ENCODE data around the gene ARMC5.
A peak's percentile ranks its signal among the peaks of the same experiment; 100 is the strongest.
"Not testable (repeated sequence)": the region's sequence is repeated elsewhere in the genome, so short reads cannot be mapped to it uniquely, and the experiment has no call there.

Gene ARMC5

GRCh38 chr16:31501966-31502348, 42.7 kb downstream of the ARMC5 start:
- Mint-ChIP-seq H3K36me3 (peaks cover 28 to 33% of the 10 kb centered on the region in 2 donors), H3K9me3 (no peaks in the 10 kb centered on the region), H3K4me3 (no peak overlapping the region)

GRCh38 chr16:31502981-31503380, 43.7 kb downstream of the ARMC5 start:
- H3K27ac Mint-ChIP-seq: no peak overlapping the region
- DNase-seq: no peak
- peaks cover 21 to 23% of the 10 kb centered on the region in 2 donors for H3K36me3 Mint-ChIP-seq
- ATAC-seq (replicated peaks): no peak
- no peak overlapping the region for H3K4me3 Mint-ChIP-seq
- peaks cover 23 to 33% of the 10 kb centered on the region in 2 donors for H3K4me1 Mint-ChIP-seq
- H3K27me3 Mint-ChIP-seq: no peaks in the 10 kb centered on the region
- no peaks in the 10 kb centered on the region for H3K9me3 Mint-ChIP-seq

More at GRCh38 chr16:31501966-31502348, 42.7 kb downstream of the ARMC5 start:
- DNase-seq (no peak), ATAC-seq (replicated peaks) (no peak)
- no peaks in the 10 kb centered on the region for H3K27me3 Mint-ChIP-seq
- H3K4me1 Mint-ChIP-seq: peaks cover 19 to 33% of the 10 kb centered on the region in 2 donors
- H3K27ac Mint-ChIP-seq: no peak overlapping the region

- Mint-ChIP-seq H3K4me1 (peaks cover 23 to 35% of the 10 kb centered on the region in 2 donors), H3K36me3 (peaks cover 18 to 20% of the 10 kb centered on the region in 2 donors)
- not testable (repeated sequence) for H3K27ac Mint-ChIP-seq; H3K27me3 Mint-ChIP-seq; H3K4me3 Mint-ChIP-seq; ATAC-seq (replicated peaks); DNase-seq; H3K9me3 Mint-ChIP-seq
These were observed 44.3 kb downstream of the ARMC5 start for GRCh38 chr16:31503555-31503954.

GRCh38 chr16:31504159-31504558, 44.9 kb downstream of the ARMC5 start:
- no peak for DNase-seq
- no peaks in the 10 kb centered on the region for H3K27me3 Mint-ChIP-seq
- H3K4me1 Mint-ChIP-seq: peaks cover 26 to 41% of the 10 kb centered on the region in 2 donors
- H3K9me3 Mint-ChIP-seq: no peaks in the 10 kb centered on the region
- H3K27ac Mint-ChIP-seq: no peak overlapping the region
- ATAC-seq (replicated peaks): no peak
- no peak overlapping the region for H3K4me3 Mint-ChIP-seq
- H3K36me3 Mint-ChIP-seq: peaks cover 13% of the 10 kb centered on the region in 2 donors

- DNase-seq: peak; percentile 21
- ATAC-seq (replicated peaks): peak; percentile 83 to 85
- H3K27me3 Mint-ChIP-seq: no peaks in the 10 kb centered on the region
- peaks cover 30 to 53% of the 10 kb centered on the region in 2 donors for H3K4me1 Mint-ChIP-seq
- peaks cover 0 to under 1% of the 10 kb centered on the region in 2 donors for H3K9me3 Mint-ChIP-seq
- peak overlapping the region; percentile 82 for H3K27ac Mint-ChIP-seq
- peaks cover 8 to 9% of the 10 kb centered on the region in 2 donors for H3K36me3 Mint-ChIP-seq
- peak overlapping the region; percentile 49 to 68 for H3K4me3 Mint-ChIP-seq
These were observed 46.2 kb downstream of the ARMC5 start for GRCh38 chr16:31505483-31505882.

- peak overlapping the region; percentile 90 for H3K27ac Mint-ChIP-seq
- peak overlapping the region; percentile 94 to 96 for H3K4me3 Mint-ChIP-seq
- no peaks in the 10 kb centered on the region for H3K27me3 Mint-ChIP-seq
- DNase-seq (no peak), ATAC-seq (replicated peaks) (peak in 1 of 2 donors; percentile 1)
- H3K36me3 Mint-ChIP-seq: peaks cover 7 to 8% of the 10 kb centered on the region in 2 donors
- peaks cover 29 to 56% of the 10 kb centered on the region in 2 donors for H3K4me1 Mint-ChIP-seq
- peaks cover 0 to 1% of the 10 kb centered on the region in 2 donors for H3K9me3 Mint-ChIP-seq
These were observed 48.3 kb downstream of the ARMC5 start for GRCh38 chr16:31507617-31507928.

- ATAC-seq (replicated peaks): peak; percentile 77 to 85
These were observed 48.8 kb downstream of the ARMC5 start, which contains the start of gene RUSF1 for GRCh38 chr16:31507929-31508705. Gene RUSF1 (minus strand): TSS chr16:31508391. CDS start chr16:31508373, 18 bp downstream.

GRCh38 chr16:31508706-31509195, 49.5 kb downstream of the ARMC5 start:
- no peak for ATAC-seq (replicated peaks)
- no peak for DNase-seq
- peaks cover 0 to 1% of the 10 kb centered on the region in 2 donors for H3K9me3 Mint-ChIP-seq
- H3K36me3 Mint-ChIP-seq: peaks cover 7 to 8% of the 10 kb centered on the region in 2 donors
- H3K4me3 Mint-ChIP-seq: peak overlapping the region; percentile 94 to 96
- H3K27me3 Mint-ChIP-seq: no peaks in the 10 kb centered on the region
- H3K4me1 Mint-ChIP-seq: peaks cover 27 to 56% of the 10 kb centered on the region in 2 donors
- H3K27ac Mint-ChIP-seq: peak overlapping the region; percentile 90

More at GRCh38 chr16:31507929-31508705, 48.8 kb downstream of the ARMC5 start, which contains the start of gene RUSF1:
- H3K36me3 Mint-ChIP-seq: peaks cover 7 to 8% of the 10 kb centered on the region in 2 donors
- H3K27ac Mint-ChIP-seq: peak within 1 kb of the TSS; percentile 90
- peaks cover 27 to 56% of the 10 kb centered on the region in 2 donors for H3K4me1 Mint-ChIP-seq
- no peaks in the 10 kb centered on the region for H3K27me3 Mint-ChIP-seq
- peaks cover 0 to 1% of the 10 kb centered on the region in 2 donors for H3K9me3 Mint-ChIP-seq
- DNase-seq: peak; percentile 78
- peak within 1 kb of the TSS; percentile 94 to 96 for H3K4me3 Mint-ChIP-seq

- H3K27me3 Mint-ChIP-seq: peaks cover 4 to 15% of the 10 kb centered on the region in 2 donors
- DNase-seq: no peak
These were observed 53.8 kb downstream of the ARMC5 start for GRCh38 chr16:31513126-31513525.

GRCh38 chr16:31513884-31514283, 54.6 kb downstream of the ARMC5 start:
- no peak for ATAC-seq (replicated peaks)
- Mint-ChIP-seq H3K27ac (no peak overlapping the region), H3K27me3 (peaks cover 4 to 16% of the 10 kb centered on the region in 2 donors), H3K4me3 (no peak overlapping the region), H3K9me3 (peaks cover 0 to 5% of the 10 kb centered on the region in 2 donors), H3K4me1 (peaks cover 11 to 18% of the 10 kb centered on the region in 2 donors), H3K36me3 (peaks cover 6 to 10% of the 10 kb centered on the region in 2 donors)
- DNase-seq: no peak

More at GRCh38 chr16:31513126-31513525, 53.8 kb downstream of the ARMC5 start:
- Mint-ChIP-seq H3K36me3 (peaks cover 6 to 10% of the 10 kb centered on the region in 2 donors), H3K4me3 (no peak overlapping the region), H3K9me3 (peaks cover 0 to 5% of the 10 kb centered on the region in 2 donors), H3K27ac (no peak overlapping the region), H3K4me1 (peaks cover 12 to 23% of the 10 kb centered on the region in 2 donors)
- ATAC-seq (replicated peaks): no peak

Data from stimulated activated naive B cell treated with anti-CD40 and anti-IgM and Interleukin-4, amounts not matched to agents 10 μg/mL and 1 μg/mL and 100 μg/mL, for 72 hours (primary cell).